KMS-11 (cell line): ENCODE measurements around the gene TOMM22.

Experiments
- H2AFZ ChIP-seq: fragments of 200-600 bp; sonication (generic); 2 replicates; pipeline ENCODE4 v1.6.1; 2016; ENCODE audit warnings: antibody characterized with exemption, mixed run types, low read depth
- H3K27ac ChIP-seq: fragments of 200-600 bp; sonication (generic); 2 replicates; pipeline ENCODE4 v1.6.1; 2016; ENCODE audit warnings: mild to moderate bottlenecking, mixed run types
- H3K27me3 ChIP-seq: fragments of 200-600 bp; sonication (generic); 2 replicates; pipeline ENCODE4 v1.6.1; 2017; ENCODE audit warnings: mild to moderate bottlenecking, low read depth, mixed run types, moderate library complexity; ENCODE audit not compliant: insufficient read depth
- H3K36me3 ChIP-seq: fragments of 200-600 bp; sonication (generic); 2 replicates; pipeline ENCODE4 v1.6.1; 2017; ENCODE audit warnings: mild to moderate bottlenecking, mixed run types; ENCODE audit not compliant: insufficient read depth
- H3K4me1 ChIP-seq: fragments of 200-600 bp; sonication (generic); 2 replicates; pipeline ENCODE4 v1.6.1; 2016; ENCODE audit warnings: mild to moderate bottlenecking, low read depth, mixed run types; ENCODE audit not compliant: poor library complexity, severe bottlenecking
- H3K4me2 ChIP-seq: fragments of 200-600 bp; sonication (generic); 2 replicates; pipeline ENCODE4 v1.7.0; 2016; ENCODE audit warnings: mild to moderate bottlenecking, mixed run types
- H3K4me3 ChIP-seq: fragments of 200-600 bp; sonication (generic); IDR thresholded peaks from 2 replicates; pipeline ENCODE4 v1.6.1; 2017; ENCODE audit warnings: low read depth, low read length, mixed read lengths; ENCODE audit not compliant: insufficient read depth
- H3K79me2 ChIP-seq: fragments of 200-600 bp; sonication (generic); 2 replicates; pipeline ENCODE4 v1.6.1; 2016; ENCODE audit warnings: low read depth, mixed run types; ENCODE audit not compliant: insufficient read depth
- H3K9ac ChIP-seq: fragments of 200-600 bp; sonication (generic); 2 replicates; pipeline ENCODE4 v1.6.1; 2016; ENCODE audit warnings: mild to moderate bottlenecking, mixed run types
- H4K20me1 ChIP-seq: fragments of 200-600 bp; sonication (generic); 2 replicates; pipeline ENCODE4 v1.6.1; 2016; ENCODE audit warnings: mild to moderate bottlenecking, mixed run types; ENCODE audit not compliant: insufficient read depth
- TF ChIP-seq, protein P1 (sequence below): fragments of 200-600 bp; sonication (generic); conservative IDR thresholded peaks from 2 replicates; pipeline ENCODE4 v1.6.1; 2017; ENCODE audit warnings: low read depth, mild to moderate bottlenecking, antibody characterized with exemption, low read length, moderate library complexity, mixed read lengths

Gene TOMM22

GRCh38 chr22:38689651-38690050, 7.9 kb downstream of the TOMM22 start:
- Histone ChIP-seq H3K4me3 (no peak overlapping the region), H3K79me2 (no peaks in the 10 kb centered on the region; the same call in 1 of the 2 replicates), H3K9ac (no peak overlapping the region), H2AFZ (no peak overlapping the region), H4K20me1 (no peaks in the 10 kb centered on the region), H3K36me3 (no peaks in the 10 kb centered on the region; the same call in 1 of the 2 replicates), H3K4me2 (no peak overlapping the region), H3K4me1 (no peaks in the 10 kb centered on the region), H3K27ac (no peak overlapping the region), H3K27me3 (no peaks in the 10 kb centered on the region)
- TF ChIP-seq, protein P1, sequence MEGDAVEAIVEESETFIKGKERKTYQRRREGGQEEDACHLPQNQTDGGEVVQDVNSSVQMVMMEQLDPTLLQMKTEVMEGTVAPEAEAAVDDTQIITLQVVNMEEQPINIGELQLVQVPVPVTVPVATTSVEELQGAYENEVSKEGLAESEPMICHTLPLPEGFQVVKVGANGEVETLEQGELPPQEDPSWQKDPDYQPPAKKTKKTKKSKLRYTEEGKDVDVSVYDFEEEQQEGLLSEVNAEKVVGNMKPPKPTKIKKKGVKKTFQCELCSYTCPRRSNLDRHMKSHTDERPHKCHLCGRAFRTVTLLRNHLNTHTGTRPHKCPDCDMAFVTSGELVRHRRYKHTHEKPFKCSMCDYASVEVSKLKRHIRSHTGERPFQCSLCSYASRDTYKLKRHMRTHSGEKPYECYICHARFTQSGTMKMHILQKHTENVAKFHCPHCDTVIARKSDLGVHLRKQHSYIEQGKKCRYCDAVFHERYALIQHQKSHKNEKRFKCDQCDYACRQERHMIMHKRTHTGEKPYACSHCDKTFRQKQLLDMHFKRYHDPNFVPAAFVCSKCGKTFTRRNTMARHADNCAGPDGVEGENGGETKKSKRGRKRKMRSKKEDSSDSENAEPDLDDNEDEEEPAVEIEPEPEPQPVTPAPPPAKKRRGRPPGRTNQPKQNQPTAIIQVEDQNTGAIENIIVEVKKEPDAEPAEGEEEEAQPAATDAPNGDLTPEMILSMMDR = no peak

- H3K9ac ChIP-seq = no peak overlapping the region
- H3K79me2 ChIP-seq = peaks cover 26% of the 10 kb centered on the region; the same call in 1 of the 2 replicates
- no peaks in the 10 kb centered on the region for H3K36me3 ChIP-seq
- no peak overlapping the region for H2AFZ ChIP-seq
- TF ChIP-seq, protein P1 = no peak
- H3K4me2 ChIP-seq = no peak overlapping the region
- no peak overlapping the region for H3K27ac ChIP-seq
- no peaks in the 10 kb centered on the region for H4K20me1 ChIP-seq
- H3K4me1 ChIP-seq = peaks cover 25% of the 10 kb centered on the region
- H3K27me3 ChIP-seq = no peaks in the 10 kb centered on the region
- H3K4me3 ChIP-seq = no peak overlapping the region
Measured at GRCh38 chr22:38694049-38694448, 12.3 kb downstream of the TOMM22 start.

DNA sequence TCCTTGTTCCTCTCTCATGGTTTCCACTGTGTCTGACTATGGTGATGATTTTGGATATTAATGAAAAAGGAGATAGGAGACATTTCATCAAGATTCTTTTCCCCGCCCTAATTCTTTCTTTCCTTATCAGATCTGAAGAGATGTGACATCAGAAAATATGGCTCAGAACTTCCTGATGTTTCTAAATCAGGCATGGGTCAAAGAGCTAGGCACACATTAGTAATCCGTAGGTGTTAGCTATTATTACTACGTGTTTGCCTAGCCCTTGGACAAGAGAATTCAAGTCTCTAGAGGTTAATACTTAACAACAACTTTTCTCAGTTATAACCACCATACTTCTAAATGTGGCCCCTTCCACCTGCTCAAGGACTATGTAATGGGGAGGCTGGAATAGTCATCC, 13.2 kb downstream of the TOMM22 start:
- Histone ChIP-seq H3K4me2 (no peak overlapping the region), H3K4me1 (peaks cover 28% of the 10 kb centered on the region), H3K36me3 (no peaks in the 10 kb centered on the region), H3K27me3 (no peaks in the 10 kb centered on the region), H4K20me1 (no peaks in the 10 kb centered on the region), H3K4me3 (no peak overlapping the region), H3K79me2 (peaks cover 35% of the 10 kb centered on the region), H3K27ac (no peak overlapping the region), H2AFZ (no peak overlapping the region), H3K9ac (no peak overlapping the region)
- TF ChIP-seq, protein P1 = no peak

DNA sequence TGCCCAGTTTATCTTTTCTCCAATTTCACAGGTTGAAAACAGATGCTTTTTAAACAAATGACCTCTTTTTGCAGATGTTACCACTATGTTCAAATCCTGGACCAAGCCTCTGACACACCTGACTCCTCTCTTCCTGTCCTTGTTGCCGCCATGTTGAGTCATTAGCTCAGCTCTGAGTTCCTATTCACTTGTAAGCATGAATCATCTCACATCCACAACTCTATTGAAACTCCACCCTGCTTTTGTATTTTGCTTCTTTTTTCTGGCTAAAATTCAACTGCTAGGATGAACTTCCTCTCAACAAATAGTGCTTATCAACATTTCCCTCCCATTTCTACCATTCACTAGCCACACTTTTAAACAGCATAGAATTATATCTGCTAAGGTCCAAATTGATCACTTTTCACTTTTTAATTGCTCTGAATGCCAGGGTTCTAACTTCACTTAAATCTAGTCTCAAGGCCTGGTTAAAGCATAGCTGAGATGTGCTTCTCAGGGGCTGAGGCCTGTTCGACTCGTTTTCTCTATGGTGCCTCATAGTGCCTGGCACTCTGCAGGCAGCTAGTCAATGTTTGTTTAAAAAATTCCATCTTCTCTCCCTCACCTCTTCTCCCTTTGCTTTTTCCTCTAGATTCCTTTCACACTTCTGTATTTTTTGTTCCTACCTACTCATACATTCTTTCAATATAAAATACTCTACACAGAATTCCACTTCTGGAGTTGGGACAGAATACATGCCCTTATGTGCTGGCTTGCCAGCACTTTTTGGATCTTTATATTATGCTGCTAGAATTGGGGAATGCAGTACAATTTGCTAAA, 15.1 kb downstream of the TOMM22 start:
- Histone ChIP-seq H2AFZ (no peak overlapping the region), H3K27ac (no peak overlapping the region), H4K20me1 (no peaks in the 10 kb centered on the region), H3K79me2 (peaks cover 36% of the 10 kb centered on the region), H3K4me1 (peaks cover 32% of the 10 kb centered on the region), H3K4me3 (no peak overlapping the region), H3K4me2 (no peak overlapping the region; the same call in 1 of the 2 replicates), H3K9ac (no peak overlapping the region), H3K36me3 (no peaks in the 10 kb centered on the region), H3K27me3 (no peaks in the 10 kb centered on the region)
- TF ChIP-seq, protein P1 = no peak
